ENCODE data around the gene PDHB. TPM values are rescaled to one million over a fixed set of nuclear protein-coding genes. Genes with fewer than 3 reads are reported as not detected.

PDHB gene
- total RNA-seq, 1 donor from 2014 or later = 60.0 TPM

- DNase-seq (ENCODE audit: extremely low read depth, low read depth, low spot score) = no peak
Measured at GRCh38 chr3:58404396-58404795, 29.2 kb downstream of the PDHB start.

- no peak for DNase-seq (ENCODE audit: extremely low read depth, low read depth, low spot score)
Measured at GRCh38 chr3:58403513-58404109, 30.0 kb downstream of the PDHB start.

GRCh38 chr3:58398669-58399333 is 34.8 kb downstream of the PDHB start:
- no peak for DNase-seq (ENCODE audit: extremely low read depth, low read depth, low spot score)

- no peak for DNase-seq (ENCODE audit: extremely low read depth, low read depth, low spot score)
Measured at GRCh38 chr3:58394339-58394738, 39.3 kb downstream of the PDHB start.

- no peak for DNase-seq (ENCODE audit: extremely low read depth, low read depth, low spot score)
Measured at GRCh38 chr3:58392181-58392580, 41.5 kb downstream of the PDHB start.

GRCh38 chr3:58391156-58391865 is 42.3 kb downstream of the PDHB start:
- no peak for DNase-seq (ENCODE audit: extremely low read depth, low read depth, low spot score)

- DNase-seq (ENCODE audit: extremely low read depth, low read depth, low spot score) = peak; percentile 33
Measured at GRCh38 chr3:58388550-58389091, 45.0 kb downstream of the PDHB start.

GRCh38 chr3:58387650-58388546 is 45.7 kb downstream of the PDHB start:
- DNase-seq (ENCODE audit: extremely low read depth, low read depth, low spot score) = no peak

GRCh38 chr3:58386626-58387365 is 46.8 kb downstream of the PDHB start:
- peak; percentile 76 for DNase-seq (ENCODE audit: extremely low read depth, low read depth, low spot score)

- DNase-seq (ENCODE audit: extremely low read depth, low read depth, low spot score) = no peak
Measured at GRCh38 chr3:58384381-58385090, 49.1 kb downstream of the PDHB start.

GRCh38 chr3:58383904-58384303 is 49.7 kb downstream of the PDHB start:
- DNase-seq (ENCODE audit: extremely low read depth, low read depth, low spot score) = no peak

- no peak for DNase-seq (ENCODE audit: extremely low read depth, low read depth, low spot score)
Measured at GRCh38 chr3:58383476-58383875, 50.2 kb downstream of the PDHB start.

- DNase-seq (ENCODE audit: extremely low read depth, low read depth, low spot score) = no peak
Measured at GRCh38 chr3:58379351-58380073, 54.1 kb downstream of the PDHB start.

GRCh38 chr3:58377750-58378149 is 55.9 kb downstream of the PDHB start:
- DNase-seq (ENCODE audit: extremely low read depth, low read depth, low spot score) = no peak

Other genes with a start within 250 kb of the PDHB start
- gene DNASE1L3, start 222.9 kb downstream of the PDHB start, total RNA-seq = 0.78 and 1.5 TPM in 2 replicates
- 8.4 and 9.5 TPM in 2 replicates for gene ABHD6, start 196.0 kb downstream of the PDHB start, total RNA-seq
- gene RPP14, start 127.6 kb downstream of the PDHB start, total RNA-seq = 6.5 and 9.1 TPM in 2 replicates
- gene HTD2, start 127.3 kb downstream of the PDHB start, total RNA-seq = 6.5 and 8.1 TPM in 2 replicates
- gene PXK, start 100.9 kb downstream of the PDHB start, total RNA-seq = 20.8 and 21.9 TPM in 2 replicates
- gene KCTD6, start 58.3 kb upstream of the PDHB start, total RNA-seq = 5.8 and 7.1 TPM in 2 replicates
- gene ACOX2, start 103.4 kb upstream of the PDHB start, total RNA-seq = 0.10 and 4.7 TPM in 2 replicates
- gene FAM107A, start 143.6 kb upstream of the PDHB start, total RNA-seq = 48.2 and 74.4 TPM in 2 replicates
- gene FAM3D, start 232.9 kb upstream of the PDHB start, total RNA-seq = 0.18 and 1.4 TPM in 2 replicates

Data from glomerular endothelial cell (primary cell).